Hippocampal formation (tissue), 2 donors: ENCODE measurements around the gene MYH9.

Source experiments
- DNase-seq, 2 donors: peaks; one replicate each; lab custom pipeline; 2025; lab: John Stamatoyannopoulos, UW

MYH9 gene

GRCh38 chr22:36330655-36331305 is 57.0 kb downstream of the MYH9 start:
- DNase-seq: no peak

GRCh38 chr22:36330127-36330526 is 57.6 kb downstream of the MYH9 start:
- no peak for DNase-seq

- DNase-seq: peak in 1 of 2 donors; percentile 52
Measured at GRCh38 chr22:36329254-36330078, 58.3 kb downstream of the MYH9 start.

GRCh38 chr22:36328635-36329253 is 59.0 kb downstream of the MYH9 start:
- no peak for DNase-seq

GRCh38 chr22:36327922-36328551 is 59.7 kb downstream of the MYH9 start:
- DNase-seq: no peak

- no peak for DNase-seq
Measured at GRCh38 chr22:36326178-36327161, 61.3 kb downstream of the MYH9 start.

GRCh38 chr22:36325154-36326031 is 62.4 kb downstream of the MYH9 start:
- no peak for DNase-seq

- DNase-seq: no peak
Measured at GRCh38 chr22:36324414-36324813, 63.4 kb downstream of the MYH9 start.

GRCh38 chr22:36323855-36324331 is 63.9 kb downstream of the MYH9 start:
- DNase-seq: no peak

GRCh38 chr22:36323182-36323854 is 64.4 kb downstream of the MYH9 start:
- peak in 1 of 2 donors; percentile 40 for DNase-seq

GRCh38 chr22:36322602-36322915 is 65.2 kb downstream of the MYH9 start:
- DNase-seq: no peak

GRCh38 chr22:36321797-36322601 is 65.8 kb downstream of the MYH9 start:
- no peak for DNase-seq

- no peak for DNase-seq
Measured at GRCh38 chr22:36320553-36320952, 67.2 kb downstream of the MYH9 start.

- no peak for DNase-seq
Measured at GRCh38 chr22:36319595-36320497, 67.9 kb downstream of the MYH9 start.

GRCh38 chr22:36318442-36318841 is 69.3 kb downstream of the MYH9 start:
- no peak for DNase-seq

- DNase-seq: no peak
Measured at GRCh38 chr22:36317658-36318271, 70.0 kb downstream of the MYH9 start.

- DNase-seq: no peak
Measured at GRCh38 chr22:36316419-36316818, 71.3 kb downstream of the MYH9 start.
